Measurements from ENCODE around the gene MYH4.

MYH4 gene

DNA sequence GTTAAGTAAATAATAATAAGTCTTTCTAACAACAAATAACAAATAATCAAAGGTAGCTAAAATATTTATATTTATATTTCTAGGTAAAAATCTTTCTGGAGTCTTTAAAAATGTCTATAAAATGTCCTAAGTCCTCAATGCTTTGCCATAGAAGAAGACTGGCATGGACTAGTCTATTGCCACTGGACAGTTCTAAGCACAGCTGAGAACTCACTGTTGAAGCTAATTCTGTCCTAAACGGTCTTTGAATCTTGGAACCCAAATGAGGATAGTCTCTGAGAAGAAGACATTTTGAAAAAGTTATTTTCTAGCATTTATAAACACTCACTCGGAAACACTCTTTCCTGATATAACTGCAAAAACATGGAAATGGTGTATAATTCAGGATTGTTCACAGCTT is 48.1 kb downstream of the MYH4 start:
- no peak for DNase-seq

DNA sequence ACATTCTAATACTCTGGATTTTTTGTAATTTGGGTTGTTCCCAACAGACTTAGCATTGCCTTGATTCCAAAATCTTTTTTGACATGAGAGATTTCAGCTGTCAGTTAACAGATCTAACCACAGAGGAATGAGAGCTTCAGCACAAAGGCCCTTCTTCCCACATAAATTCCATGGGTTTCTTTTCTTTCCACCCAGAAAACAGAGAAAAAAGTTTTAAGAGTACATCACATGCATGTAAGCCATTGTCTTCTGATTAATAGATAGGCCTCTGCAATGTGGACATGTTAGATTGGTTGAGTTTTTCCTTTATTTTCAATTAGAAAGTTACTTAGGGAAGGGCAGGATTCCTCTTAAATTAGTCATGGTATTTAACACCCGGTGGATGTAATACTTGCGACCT is 48.5 kb downstream of the MYH4 start:
- DNase-seq, result no peak

DNA sequence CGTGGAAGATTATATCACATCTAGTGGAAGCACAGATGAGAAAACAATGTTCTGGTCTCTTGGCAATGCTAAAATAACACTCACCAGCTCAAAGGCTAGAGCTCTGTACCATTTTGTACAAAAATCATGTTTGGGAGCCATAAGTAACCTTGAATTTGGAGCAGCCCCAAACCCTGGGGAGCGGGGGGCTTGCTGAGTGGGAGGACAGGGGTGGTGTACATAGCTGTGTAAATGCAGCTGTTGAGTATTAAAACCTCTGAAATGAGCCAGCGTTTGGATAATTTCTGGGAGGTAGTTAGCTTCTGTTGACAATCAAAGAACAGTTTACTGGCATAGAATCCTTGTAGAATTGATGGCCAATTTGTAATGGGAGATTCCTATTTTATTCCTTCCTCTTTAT is 51.9 kb downstream of the MYH4 start:
- DNase-seq, result no peak

DNA sequence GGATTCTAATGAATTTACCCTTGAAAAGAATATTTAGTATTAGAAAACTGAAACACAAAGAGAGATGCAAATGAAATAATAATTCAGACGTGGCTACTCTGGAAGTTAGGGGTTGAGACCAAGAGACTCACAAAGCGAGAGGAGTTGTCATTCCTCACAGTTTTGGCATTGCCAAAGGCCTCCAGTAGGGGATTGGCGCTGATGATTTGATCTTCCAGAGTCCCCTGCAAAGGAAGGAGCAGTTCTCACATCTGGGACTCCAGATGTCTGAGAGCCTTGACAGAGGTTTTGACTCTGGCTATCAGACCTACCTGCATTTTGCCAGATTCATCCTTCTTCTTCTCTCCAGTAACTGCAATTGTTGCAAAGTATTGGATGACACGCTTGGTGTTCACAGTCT is 54.2 kb downstream of the MYH4 start:
- no peak for DNase-seq

DNA sequence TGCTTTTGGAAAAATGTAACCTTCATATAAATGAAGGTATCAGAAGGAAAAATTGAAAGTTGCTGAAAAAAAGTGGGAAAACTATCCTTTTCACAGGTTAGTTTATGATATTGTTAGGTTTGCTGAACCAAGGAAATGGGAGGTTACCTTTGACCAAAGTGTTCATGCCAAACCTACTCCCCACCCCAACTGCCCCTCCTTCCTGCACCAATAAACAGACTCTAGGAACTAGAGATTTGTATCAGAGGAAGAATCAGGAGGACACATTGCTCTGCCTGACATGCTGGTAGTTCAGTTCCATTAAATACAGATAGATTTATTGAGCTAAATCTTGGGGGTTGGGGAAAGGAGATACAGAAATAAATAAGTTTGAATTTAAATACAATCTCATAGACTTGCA is 65.8 kb downstream of the MYH4 start:
- DNase-seq, result no peak

DNA sequence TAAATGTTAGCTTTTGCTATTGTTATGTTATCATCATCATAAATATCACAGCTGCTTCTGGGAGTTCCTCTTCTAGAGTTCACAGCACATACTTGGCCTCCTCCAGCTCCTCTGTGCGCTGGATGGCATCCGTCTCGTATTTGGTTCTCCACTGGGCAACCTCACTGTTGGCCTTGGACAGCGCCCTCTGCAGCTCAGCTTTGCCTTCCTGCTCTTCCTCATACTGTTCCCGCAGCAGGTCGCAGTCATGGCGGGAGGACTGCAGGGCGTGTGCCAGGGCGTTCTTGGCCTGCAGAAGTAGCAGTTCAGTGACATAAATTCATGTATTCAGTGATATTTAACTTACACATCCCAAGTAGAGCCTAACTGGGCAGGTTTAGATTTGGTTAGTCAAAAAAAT is 71.0 kb downstream of the MYH4 start:
- no peak for DNase-seq

DNA sequence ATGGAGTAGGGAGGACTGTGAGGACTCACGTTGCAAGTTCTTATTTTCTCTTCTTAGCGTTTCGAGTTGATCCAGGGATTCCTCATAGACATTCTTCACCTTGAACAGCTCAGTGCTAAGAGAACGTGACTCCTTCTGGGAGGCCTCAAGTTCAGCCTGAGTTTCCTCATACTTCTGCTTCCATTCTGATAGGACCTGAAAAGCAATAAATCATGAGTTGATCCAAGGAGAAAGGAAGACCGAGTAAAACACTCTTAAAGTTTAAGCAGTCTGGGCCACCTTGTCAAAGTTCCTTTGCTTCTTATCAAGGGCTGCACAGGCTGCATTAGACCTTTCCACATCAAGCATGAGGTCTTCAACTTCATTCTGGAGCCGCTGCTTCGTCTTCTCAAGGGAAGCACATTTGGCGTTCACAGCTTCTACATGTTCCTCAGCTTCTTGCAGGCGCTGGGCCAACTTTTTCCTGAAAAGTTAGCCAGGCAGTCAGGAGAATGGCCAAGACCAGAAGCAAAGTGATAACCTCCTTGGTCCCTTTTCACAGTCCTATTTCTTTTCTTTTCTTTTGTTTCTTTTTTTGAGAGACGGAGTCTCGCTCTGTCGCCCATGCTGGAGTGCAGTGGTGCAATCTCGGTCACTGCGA is 72.7 kb downstream of the MYH4 start:
- no peak for DNase-seq

DNA sequence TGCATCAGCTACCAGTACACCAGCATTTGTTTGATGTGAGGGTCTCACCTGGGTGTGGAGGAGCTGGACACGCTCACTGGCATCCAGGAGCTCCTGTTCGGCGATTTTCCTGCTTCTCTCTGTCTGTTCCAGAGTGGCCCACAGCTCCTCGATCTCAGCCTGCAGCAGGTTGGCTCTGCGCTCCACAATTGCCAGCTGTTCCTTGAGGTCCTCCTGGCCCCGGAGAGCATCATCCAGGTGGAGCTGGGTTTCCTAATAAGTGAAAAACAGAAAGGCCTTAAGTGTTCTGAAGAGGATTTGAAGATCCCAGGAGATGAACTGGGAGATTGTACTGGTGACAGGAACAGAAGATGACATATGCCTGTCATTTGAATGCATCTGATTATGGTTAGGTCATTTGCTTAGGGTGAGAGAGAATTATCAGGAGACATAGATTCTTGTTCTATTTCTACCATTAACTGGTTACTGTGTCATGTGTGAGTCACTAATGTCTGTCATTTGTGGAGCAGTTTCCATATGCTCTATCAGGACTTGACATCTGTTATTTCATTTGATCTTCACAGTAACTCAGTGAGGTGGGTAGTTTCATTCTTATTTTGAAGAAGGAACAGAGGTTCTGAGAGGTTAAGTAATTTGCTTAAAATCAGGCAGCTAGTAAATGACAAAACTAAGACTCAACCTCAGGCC is 75.0 kb downstream of the MYH4 start:
- no peak for DNase-seq

All from activated CD4-positive, alpha-beta T cell treated with anti-CD3 and anti-CD28 coated beads, Interleukin-2, amount 50 U/mL, for 4 hours (primary cell).